Neutrophil (primary cell): ENCODE results near the gene EML6.

ENCODE experiments used
- H3K27ac ChIP-seq: fragments of 200-600 bp; sonication (generic); 2 replicates; pipeline ENCODE4 v1.5.1; 2016; ENCODE audit warnings: mild to moderate bottlenecking, moderate library complexity
- H3K27me3 ChIP-seq: fragments of 200-600 bp; sonication (generic); 2 replicates; pipeline ENCODE4 v1.6.0; 2016; ENCODE audit warnings: mild to moderate bottlenecking
- H3K36me3 ChIP-seq: fragments of 200-600 bp; sonication (generic); 2 replicates; pipeline ENCODE4 v1.5.1; 2017
- H3K4me1 ChIP-seq, 2 experiments: fragments of 200-600 bp in 1 of 2; sonication (generic) in 1 of 2; 1 replicate in 1 of 2; 2 replicates in 1 of 2; pipeline versions ENCODE4 v1.5.1 to v1.6.1; 2013 to 2016; ENCODE audit warnings: low read depth in 1 of 2, low read length in 1 of 2, mild to moderate bottlenecking in 1 of 2, moderate library complexity in 1 of 2; ENCODE audit not compliant: control insufficient read depth in 1 of 2, insufficient read depth in 1 of 2
- H3K4me3 ChIP-seq, 2 experiments: fragments of 200-600 bp in 1 of 2; sonication (generic) in 1 of 2; 1 replicate in 1 of 2; 2 replicates in 1 of 2; pipeline ENCODE4 v1.5.1; 2013 to 2016; ENCODE audit warnings: low read depth in 1 of 2, low read length in 1 of 2, mild to moderate bottlenecking in 1 of 2, moderate library complexity in 1 of 2
- H3K9me3 ChIP-seq: fragments of 200-600 bp; sonication (generic); 2 replicates; pipeline ENCODE4 v1.5.1; 2016
- TF ChIP-seq, protein P1 (sequence below): fragments of 200-600 bp; sonication (generic); IDR thresholded peaks from 2 replicates; pipeline ENCODE4 v1.5.1; 2016; ENCODE audit warnings: antibody characterized with exemption

Gene EML6

DNA sequence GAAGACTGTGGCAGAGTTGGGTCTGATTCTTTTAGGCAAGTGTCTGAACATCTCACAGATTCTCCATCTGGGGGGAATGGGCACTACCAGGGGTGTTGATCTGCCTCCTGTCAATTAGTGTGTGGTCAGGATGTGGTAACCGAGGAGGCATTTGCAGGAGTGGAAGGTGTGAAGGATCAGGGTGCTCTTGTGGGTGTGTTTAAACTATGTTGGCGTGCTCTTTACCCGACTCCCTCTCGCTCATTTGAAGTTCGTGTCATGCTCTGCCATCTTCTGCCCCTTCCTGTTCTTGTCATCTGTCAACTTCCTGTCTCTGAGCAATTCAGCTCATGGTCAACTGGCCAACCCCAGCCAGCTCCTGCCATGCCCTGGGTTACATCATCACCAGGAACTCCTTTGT lies 218.9 kb downstream of the EML6 start:
- Histone ChIP-seq H3K36me3 (no peaks in the 10 kb centered on the region), H3K27me3 (no peaks in the 10 kb centered on the region), H3K4me3 (no peak overlapping the region), H3K4me1 (no peaks in the 10 kb centered on the region), H3K9me3 (no peaks in the 10 kb centered on the region), H3K27ac (no peak overlapping the region)
- TF ChIP-seq, protein P1, sequence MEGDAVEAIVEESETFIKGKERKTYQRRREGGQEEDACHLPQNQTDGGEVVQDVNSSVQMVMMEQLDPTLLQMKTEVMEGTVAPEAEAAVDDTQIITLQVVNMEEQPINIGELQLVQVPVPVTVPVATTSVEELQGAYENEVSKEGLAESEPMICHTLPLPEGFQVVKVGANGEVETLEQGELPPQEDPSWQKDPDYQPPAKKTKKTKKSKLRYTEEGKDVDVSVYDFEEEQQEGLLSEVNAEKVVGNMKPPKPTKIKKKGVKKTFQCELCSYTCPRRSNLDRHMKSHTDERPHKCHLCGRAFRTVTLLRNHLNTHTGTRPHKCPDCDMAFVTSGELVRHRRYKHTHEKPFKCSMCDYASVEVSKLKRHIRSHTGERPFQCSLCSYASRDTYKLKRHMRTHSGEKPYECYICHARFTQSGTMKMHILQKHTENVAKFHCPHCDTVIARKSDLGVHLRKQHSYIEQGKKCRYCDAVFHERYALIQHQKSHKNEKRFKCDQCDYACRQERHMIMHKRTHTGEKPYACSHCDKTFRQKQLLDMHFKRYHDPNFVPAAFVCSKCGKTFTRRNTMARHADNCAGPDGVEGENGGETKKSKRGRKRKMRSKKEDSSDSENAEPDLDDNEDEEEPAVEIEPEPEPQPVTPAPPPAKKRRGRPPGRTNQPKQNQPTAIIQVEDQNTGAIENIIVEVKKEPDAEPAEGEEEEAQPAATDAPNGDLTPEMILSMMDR, result no peak

DNA sequence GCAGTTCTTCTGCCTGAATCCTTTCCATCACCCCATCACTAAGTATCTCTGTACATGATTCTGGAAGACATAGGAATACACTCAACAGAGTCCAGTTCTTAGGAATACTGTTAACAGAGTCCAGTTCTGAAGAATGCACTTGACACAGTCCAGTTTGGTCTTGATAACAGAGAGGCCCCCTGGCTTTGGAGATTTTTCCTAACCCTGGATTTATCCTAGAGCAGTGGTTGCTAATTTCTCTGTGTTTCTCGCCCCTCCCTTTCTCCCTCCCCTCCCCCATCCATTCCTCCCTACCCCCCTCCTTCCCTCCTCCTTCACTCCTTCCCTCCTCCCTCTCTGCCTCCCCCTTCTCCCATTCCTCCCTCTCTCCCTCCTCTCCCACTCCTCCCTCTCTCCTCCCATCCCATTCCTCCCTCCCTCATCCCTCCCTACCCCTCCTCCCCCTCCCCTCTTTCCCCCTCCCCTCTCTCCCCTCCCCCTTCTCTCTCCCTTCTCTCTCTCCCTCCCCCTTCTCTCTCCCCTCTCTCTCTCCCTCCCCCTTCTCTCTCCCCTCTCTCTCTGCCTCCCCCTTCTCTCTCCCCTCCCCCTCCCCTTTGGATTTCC lies 221.4 kb downstream of the EML6 start:
- H3K9me3 ChIP-seq, result no peaks in the 10 kb centered on the region
- no peaks in the 10 kb centered on the region for H3K27me3 ChIP-seq
- no peaks in the 10 kb centered on the region for H3K4me1 ChIP-seq
- TF ChIP-seq, protein P1, result no peak
- no peaks in the 10 kb centered on the region for H3K36me3 ChIP-seq
- no peak overlapping the region for H3K27ac ChIP-seq
- no peak overlapping the region for H3K4me3 ChIP-seq

DNA sequence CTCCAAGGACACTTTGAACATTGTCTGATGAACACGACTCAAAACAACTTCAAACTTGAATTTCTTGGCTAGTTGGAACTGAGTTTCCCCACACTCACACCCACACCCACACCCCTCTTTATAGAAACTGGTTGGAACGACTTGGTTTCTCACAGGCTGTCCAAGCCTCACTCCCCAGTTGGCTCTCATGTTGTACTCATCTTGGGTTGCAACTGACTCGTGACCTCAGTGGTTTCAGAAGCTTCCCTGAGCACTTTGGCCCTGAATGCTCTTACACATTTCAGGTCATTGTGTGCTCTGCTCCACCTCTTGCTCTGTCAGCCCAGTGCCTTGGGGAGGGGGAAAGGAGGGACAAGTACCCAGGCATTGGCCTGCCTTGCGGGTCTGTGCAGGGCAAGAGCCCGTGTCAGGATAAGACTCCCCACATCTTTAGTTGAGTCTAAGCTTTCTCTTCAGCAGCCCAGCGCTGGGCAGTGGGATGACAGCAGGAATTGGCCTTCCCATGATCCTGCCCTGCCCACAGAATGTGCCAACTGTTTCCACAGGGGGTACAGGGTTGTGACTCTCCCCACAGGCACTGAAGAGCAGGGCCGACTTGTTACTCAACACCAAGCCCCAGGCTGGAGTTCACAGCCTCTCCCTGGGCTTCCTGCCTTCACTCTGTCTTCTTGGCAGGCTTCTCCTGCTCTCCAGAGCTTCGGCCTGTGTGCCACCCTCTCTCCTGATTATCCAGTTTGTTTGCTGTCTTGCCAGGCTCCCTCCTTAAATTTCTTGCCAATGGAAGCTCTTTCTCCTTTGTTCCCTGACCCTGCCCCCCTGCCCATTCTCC lies 222.1 kb downstream of the EML6 start:
- Histone ChIP-seq H3K27me3 (no peaks in the 10 kb centered on the region), H3K9me3 (no peaks in the 10 kb centered on the region), H3K4me3 (no peak overlapping the region), H3K4me1 (no peaks in the 10 kb centered on the region), H3K27ac (no peak overlapping the region), H3K36me3 (no peaks in the 10 kb centered on the region)
- TF ChIP-seq, protein P1, result no peak

DNA sequence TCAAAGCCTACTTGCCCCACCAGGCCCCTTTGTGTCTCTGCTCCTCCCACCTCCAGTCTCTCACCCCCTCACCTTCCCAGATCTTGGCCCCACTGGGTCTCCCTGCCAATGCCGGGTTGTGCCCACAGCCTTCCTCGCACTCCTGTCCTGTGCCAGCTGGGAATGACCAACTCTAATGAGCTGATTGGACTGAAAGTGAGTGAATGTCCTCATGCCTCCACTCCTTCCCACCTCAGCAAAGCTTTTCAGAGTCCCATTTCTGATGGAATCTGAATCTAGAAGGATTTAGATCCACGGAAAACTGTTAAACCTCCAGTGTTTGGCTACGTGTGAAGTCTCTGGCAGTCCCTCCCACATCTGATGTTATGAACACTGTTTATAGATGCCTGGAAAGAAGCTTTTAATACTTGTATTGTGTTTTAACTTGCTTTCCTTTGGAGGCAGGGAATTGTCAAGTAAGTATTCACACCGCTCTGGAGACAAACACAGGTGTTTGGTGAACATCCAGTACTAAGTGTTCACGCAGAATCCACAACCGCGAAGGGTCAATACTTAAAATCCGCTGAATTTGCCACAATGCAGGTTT lies 222.9 kb downstream of the EML6 start:
- no peaks in the 10 kb centered on the region for H3K4me1 ChIP-seq

DNA sequence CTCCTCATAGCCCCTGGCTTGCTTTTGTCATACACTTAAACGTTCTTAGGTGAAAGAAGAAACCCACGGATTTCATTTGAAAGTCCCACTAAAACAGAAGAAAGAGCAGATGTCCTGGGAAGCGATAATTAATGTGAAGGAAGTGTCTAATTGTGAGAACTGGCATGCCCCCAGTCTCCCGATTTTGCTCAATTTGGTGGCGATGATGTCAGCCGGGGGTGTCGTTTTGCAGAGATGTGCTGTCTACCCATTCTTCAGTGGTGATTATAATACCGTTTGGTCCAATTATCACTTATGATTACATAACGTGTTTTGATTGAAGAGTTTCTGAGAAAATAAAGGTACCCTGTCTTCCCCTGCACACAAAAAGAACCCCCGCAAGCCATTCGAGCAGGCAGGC lies 223.7 kb downstream of the EML6 start:
- H3K27me3 ChIP-seq, result no peaks in the 10 kb centered on the region
- TF ChIP-seq, protein P1, result no peak
- H3K36me3 ChIP-seq, result no peaks in the 10 kb centered on the region
- H3K9me3 ChIP-seq, result no peaks in the 10 kb centered on the region
- H3K4me3 ChIP-seq, result no peak overlapping the region
- no peak overlapping the region for H3K27ac ChIP-seq
- no peaks in the 10 kb centered on the region for H3K4me1 ChIP-seq

More for the DNA sequence above, 222.9 kb downstream of the EML6 start:
- Histone ChIP-seq H3K27ac (no peak overlapping the region), H3K27me3 (no peaks in the 10 kb centered on the region), H3K36me3 (no peaks in the 10 kb centered on the region), H3K9me3 (no peaks in the 10 kb centered on the region), H3K4me3 (no peak overlapping the region)
- TF ChIP-seq, protein P1, result no peak
